ENCODE measurements around the gene PRDM15.
A peak's percentile ranks its signal among the peaks of the same experiment; 100 is the strongest.

PRDM15 gene

GRCh38 chr21:41769933-41770332, 109.2 kb downstream of the PRDM15 start:
- no peaks in the 10 kb centered on the region for H3K9me3 ChIP-seq (ENCODE audit: control insufficient read depth, insufficient read depth, low read length)
- no peak overlapping the region for H3K9ac ChIP-seq (ENCODE audit: low read depth, low read length)
- no peaks in the 10 kb centered on the region for H3K36me3 ChIP-seq (ENCODE audit: insufficient read depth, low read length)
- H3K4me1 ChIP-seq (ENCODE audit: insufficient read depth, low read length) = peaks cover 14% of the 10 kb centered on the region; the same call in 1 of the 2 replicates

- Histone ChIP-seq H3K4me1 (ENCODE audit: insufficient read depth, low read length) (peaks cover 14% of the 10 kb centered on the region; the same call in 1 of the 2 replicates), H3K36me3 (ENCODE audit: insufficient read depth, low read length) (no peaks in the 10 kb centered on the region), H3K9me3 (ENCODE audit: control insufficient read depth, insufficient read depth, low read length) (no peaks in the 10 kb centered on the region), H3K9ac (ENCODE audit: low read depth, low read length) (no peak overlapping the region)
These were observed 109.6 kb downstream of the PRDM15 start for GRCh38 chr21:41769521-41769920.

DNA sequence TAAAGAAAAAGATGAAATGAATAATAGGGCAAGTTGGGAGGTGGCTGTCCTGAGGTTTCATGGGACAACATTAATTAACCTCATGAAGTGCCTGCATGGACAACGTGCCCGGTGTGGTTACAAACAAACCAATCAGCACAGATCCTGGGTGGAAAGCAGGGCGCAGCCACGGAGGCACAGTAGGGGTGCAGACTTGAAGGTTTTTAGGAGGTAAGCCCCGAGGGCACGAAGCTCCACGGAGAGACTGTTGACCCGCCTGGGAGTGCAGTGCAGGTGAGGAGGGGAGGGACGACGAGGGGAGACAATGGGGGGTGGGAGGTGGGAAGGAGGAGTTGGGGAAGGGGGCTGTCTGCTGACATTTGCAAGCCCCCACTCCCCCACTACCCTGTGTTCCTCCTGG, 110.0 kb downstream of the PRDM15 start:
- Histone ChIP-seq H3K9ac (ENCODE audit: low read depth, low read length) (peak overlapping the region; percentile 17; the same call in 1 of the 2 replicates), H3K4me1 (ENCODE audit: insufficient read depth, low read length) (peaks cover 14% of the 10 kb centered on the region; the same call in 1 of the 2 replicates), H3K36me3 (ENCODE audit: insufficient read depth, low read length) (no peaks in the 10 kb centered on the region), H3K9me3 (ENCODE audit: control insufficient read depth, insufficient read depth, low read length) (no peaks in the 10 kb centered on the region)

DNA sequence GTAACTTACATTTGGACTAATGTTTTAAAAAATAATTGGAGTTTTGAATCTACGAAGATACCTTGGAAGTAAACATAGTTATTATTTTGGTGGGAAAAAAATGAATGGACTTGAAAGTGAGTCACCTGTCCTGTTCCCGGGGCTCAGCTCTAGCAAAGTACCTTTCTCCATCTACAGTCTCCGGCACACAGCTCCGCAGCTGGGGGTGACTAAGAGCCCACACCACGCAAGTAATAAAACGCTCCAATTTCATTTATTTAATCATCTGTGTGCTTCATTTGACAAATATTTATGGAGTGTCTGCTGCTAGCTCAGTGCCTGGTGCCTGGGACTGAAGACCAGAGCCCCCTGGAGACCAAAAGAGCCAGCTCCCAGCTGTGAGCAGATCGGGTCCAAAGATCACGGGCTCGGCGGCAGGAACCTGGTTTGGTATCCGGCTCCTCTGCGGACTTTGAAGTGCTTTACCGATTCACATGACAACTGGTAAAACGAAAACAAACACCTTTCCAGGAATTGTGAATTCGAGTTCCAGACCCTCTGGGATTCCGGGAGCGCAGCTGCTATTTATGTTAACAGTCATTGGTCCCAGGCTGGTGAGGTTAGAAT, 110.6 kb downstream of the PRDM15 start:
- H3K36me3 ChIP-seq (ENCODE audit: insufficient read depth, low read length) = no peaks in the 10 kb centered on the region
- no peaks in the 10 kb centered on the region for H3K9me3 ChIP-seq (ENCODE audit: control insufficient read depth, insufficient read depth, low read length)
- peaks cover 14% of the 10 kb centered on the region; the same call in 1 of the 2 replicates for H3K4me1 ChIP-seq (ENCODE audit: insufficient read depth, low read length)
- peak overlapping the region; percentile 61; the same call in 1 of the 2 replicates for H3K9ac ChIP-seq (ENCODE audit: low read depth, low read length)

DNA sequence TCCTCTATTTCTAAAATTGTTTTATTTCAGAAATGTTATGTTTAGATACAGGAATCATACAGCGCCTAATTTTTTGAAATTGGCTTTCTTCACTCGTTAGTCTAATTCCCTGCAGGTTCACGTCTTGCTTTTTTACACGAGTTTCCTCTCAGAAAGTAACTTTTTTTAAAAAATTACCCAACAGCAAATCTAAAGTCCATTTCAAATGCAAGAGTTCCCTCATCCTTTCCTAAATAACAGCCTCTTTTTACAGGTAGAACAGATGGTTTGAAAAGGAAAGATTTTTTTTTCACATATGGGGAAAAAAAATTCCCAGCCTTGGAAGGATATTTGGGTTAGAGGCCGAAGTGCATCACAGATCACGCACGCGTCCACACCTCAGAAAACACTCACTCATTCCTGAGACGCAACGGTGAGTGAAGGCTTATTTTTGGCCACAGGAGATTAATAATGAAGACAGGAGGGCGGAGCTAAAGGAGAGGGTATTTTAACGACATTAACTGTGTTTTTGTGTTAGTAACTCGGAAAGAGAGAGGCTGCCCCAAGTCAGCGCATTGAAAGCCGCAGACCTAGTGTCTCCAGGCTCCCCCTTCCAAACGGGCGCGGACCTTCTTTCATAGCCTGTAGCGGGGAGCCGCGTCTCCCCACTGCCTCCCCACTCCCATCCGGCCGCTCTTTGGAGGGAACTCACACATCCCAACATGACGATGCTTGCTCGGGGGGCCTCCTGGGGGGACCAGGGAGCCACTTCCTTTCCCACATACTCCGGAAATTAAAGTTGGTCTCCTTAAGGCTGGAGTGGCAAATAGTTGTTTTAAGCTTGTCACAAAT, 111.3 kb downstream of the PRDM15 start:
- H3K36me3 ChIP-seq (ENCODE audit: insufficient read depth, low read length) = no peaks in the 10 kb centered on the region
- peak overlapping the region; percentile 61; the same call in 1 of the 2 replicates for H3K9ac ChIP-seq (ENCODE audit: low read depth, low read length)
- H3K9me3 ChIP-seq (ENCODE audit: control insufficient read depth, insufficient read depth, low read length) = no peaks in the 10 kb centered on the region
- H3K4me1 ChIP-seq (ENCODE audit: insufficient read depth, low read length) = peaks cover 20% of the 10 kb centered on the region; the same call in 1 of the 2 replicates

DNA sequence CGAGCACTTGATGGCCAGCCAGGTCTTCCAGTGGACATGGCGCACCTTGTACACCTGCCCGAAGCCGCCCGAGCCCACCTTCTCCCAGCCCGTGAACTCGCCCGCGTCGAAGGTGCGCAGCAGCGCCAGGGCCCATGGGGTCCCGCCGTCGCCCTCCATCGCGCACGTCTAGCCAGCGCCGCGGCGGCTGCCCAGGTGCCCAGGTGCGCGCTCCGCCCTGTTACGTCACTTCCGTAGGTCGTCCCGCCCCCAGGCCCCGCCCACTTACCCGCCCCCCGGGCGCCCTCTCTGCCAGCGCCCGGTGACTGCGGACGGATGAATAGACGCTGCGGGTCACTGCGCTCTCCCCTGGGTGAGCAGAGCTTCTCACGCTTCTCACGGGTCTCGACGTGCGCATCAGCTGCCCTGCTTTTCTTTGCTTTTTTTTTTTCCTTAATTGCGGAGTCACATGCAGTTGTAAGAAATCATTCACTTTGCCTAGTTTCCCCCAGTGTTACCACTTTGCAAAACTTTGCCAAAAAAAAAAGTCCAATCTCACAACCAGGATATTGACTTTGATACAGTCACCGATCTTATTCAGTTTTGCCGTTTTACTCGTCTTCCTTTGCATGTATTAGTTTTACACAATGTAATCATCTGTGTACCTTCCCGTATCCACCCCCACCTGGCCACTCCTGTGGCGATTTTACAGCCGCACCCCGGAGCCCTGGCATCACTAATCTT, 112.1 kb downstream of the PRDM15 start, which contains the start of gene RIPK4:
Gene RIPK4, minus strand, starts transcription at position 170 of the 723 bp plus-strand sequence. Its CDS starts 11 bp downstream, at position 159.
- no peaks in the 10 kb centered on the region for H3K36me3 ChIP-seq (ENCODE audit: insufficient read depth, low read length)
- H3K9ac ChIP-seq (ENCODE audit: low read depth, low read length) = peak within 1 kb of the TSS; percentile 61; the same call in 1 of the 2 replicates
- H3K9me3 ChIP-seq (ENCODE audit: control insufficient read depth, insufficient read depth, low read length) = no peaks in the 10 kb centered on the region
- H3K4me1 ChIP-seq (ENCODE audit: insufficient read depth, low read length) = peaks cover 15% of the 10 kb centered on the region; the same call in 1 of the 2 replicates

DNA sequence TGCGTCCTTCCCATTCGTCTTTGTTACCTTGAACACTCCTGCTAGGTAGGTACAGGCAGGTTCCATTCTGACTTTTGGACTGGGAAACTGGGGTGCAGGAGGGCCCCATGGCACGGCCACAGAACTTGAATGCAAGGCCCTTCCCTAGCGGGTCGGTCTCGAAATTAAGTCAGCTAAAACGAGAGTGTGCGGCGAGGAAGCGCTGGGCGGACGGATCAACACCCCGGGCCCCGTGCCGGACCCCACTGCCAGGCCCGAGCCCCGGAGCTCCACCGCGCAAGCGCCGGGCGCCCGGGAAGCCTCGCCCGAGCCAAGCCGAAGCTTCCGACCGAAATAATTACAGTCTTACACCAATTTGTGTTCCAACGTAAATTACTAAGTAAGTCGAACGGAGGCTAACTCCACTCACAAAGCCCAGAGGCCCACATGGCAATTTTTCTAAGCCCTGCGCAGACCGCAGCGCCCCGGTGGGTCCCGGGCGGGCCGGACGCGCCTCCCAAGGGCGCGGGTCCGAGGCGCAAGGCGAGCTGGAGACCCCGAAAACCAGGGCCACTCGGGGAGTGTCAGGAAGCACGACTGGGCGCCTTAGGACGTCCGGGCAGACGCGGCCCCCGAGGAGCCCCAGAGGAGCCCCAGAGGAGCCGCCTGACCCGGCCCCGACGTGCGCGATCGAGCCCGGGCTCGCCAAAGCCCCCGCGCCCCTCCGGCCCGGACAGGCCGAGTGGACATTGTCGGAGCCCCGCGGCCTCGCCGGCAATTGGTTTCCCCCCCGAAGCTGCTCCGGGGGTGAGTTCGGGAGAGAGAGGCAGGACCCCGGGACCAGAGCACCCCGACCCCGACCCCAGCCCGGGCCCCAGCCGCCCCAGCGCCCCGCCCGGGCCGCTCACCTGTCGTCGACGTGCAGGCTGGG, 112.9 kb downstream of the PRDM15 start:
- Histone ChIP-seq H3K9me3 (ENCODE audit: control insufficient read depth, insufficient read depth, low read length) (no peaks in the 10 kb centered on the region), H3K9ac (ENCODE audit: low read depth, low read length) (peak overlapping the region; percentile 61; the same call in 1 of the 2 replicates), H3K36me3 (ENCODE audit: insufficient read depth, low read length) (no peaks in the 10 kb centered on the region), H3K4me1 (ENCODE audit: insufficient read depth, low read length) (peaks cover 9% of the 10 kb centered on the region; the same call in 1 of the 2 replicates)

GRCh38 chr21:41765420-41765821, 113.7 kb downstream of the PRDM15 start:
- peak overlapping the region; percentile 61; the same call in 1 of the 2 replicates for H3K9ac ChIP-seq (ENCODE audit: low read depth, low read length)
- peaks cover 14% of the 10 kb centered on the region; the same call in 1 of the 2 replicates for H3K4me1 ChIP-seq (ENCODE audit: insufficient read depth, low read length)
- H3K36me3 ChIP-seq (ENCODE audit: insufficient read depth, low read length) = no peaks in the 10 kb centered on the region
- no peaks in the 10 kb centered on the region for H3K9me3 ChIP-seq (ENCODE audit: control insufficient read depth, insufficient read depth, low read length)

GRCh38 chr21:41764558-41765419, 114.4 kb downstream of the PRDM15 start:
- H3K4me1 ChIP-seq (ENCODE audit: insufficient read depth, low read length) = peaks cover 15% of the 10 kb centered on the region; the same call in 1 of the 2 replicates
- no peaks in the 10 kb centered on the region for H3K9me3 ChIP-seq (ENCODE audit: control insufficient read depth, insufficient read depth, low read length)
- no peaks in the 10 kb centered on the region for H3K36me3 ChIP-seq (ENCODE audit: insufficient read depth, low read length)
- no peak overlapping the region for H3K9ac ChIP-seq (ENCODE audit: low read depth, low read length)

- H3K9ac ChIP-seq (ENCODE audit: low read depth, low read length) = no peak overlapping the region
- H3K9me3 ChIP-seq (ENCODE audit: control insufficient read depth, insufficient read depth, low read length) = no peaks in the 10 kb centered on the region
- H3K36me3 ChIP-seq (ENCODE audit: insufficient read depth, low read length) = no peaks in the 10 kb centered on the region
- H3K4me1 ChIP-seq (ENCODE audit: insufficient read depth, low read length) = peaks cover 20% of the 10 kb centered on the region; the same call in 1 of the 2 replicates
These were observed 115.1 kb downstream of the PRDM15 start for GRCh38 chr21:41763996-41764395.

DNA sequence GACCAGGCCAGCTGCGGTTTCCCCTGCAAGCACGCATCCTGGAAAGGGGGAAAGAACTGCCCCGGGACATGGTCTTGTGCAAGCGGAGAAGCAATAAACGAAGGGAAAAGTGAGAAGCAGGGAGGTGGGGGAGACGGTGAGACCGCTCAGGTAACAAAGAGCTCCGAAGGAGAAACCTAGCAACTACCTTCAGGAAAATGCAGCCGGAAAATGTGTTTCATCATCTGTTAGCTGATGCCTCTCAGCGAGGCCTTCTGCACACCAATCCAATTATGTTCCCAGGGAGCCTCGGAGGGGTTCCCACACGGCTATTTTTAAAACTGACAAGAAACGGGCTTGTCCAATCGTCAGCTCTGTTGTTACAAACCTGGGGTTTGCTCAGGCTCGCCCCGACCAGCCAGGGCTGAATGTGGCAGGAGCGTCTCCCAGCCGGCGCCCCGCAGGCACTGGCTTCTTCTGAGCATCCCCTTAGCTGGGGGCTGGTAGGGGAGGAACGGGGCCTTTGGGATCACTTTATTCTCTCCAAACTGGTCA, 115.7 kb downstream of the PRDM15 start:
- Histone ChIP-seq H3K36me3 (ENCODE audit: insufficient read depth, low read length) (no peaks in the 10 kb centered on the region), H3K4me1 (ENCODE audit: insufficient read depth, low read length) (peaks cover 20% of the 10 kb centered on the region; the same call in 1 of the 2 replicates), H3K9ac (ENCODE audit: low read depth, low read length) (peak overlapping the region; percentile 32; the same call in 1 of the 2 replicates), H3K9me3 (ENCODE audit: control insufficient read depth, insufficient read depth, low read length) (no peaks in the 10 kb centered on the region)

- peaks cover 20% of the 10 kb centered on the region; the same call in 1 of the 2 replicates for H3K4me1 ChIP-seq (ENCODE audit: insufficient read depth, low read length)
These were observed 116.4 kb downstream of the PRDM15 start for GRCh38 chr21:41762753-41763152.

More at GRCh38 chr21:41762753-41763152, 116.4 kb downstream of the PRDM15 start:
- H3K36me3 ChIP-seq (ENCODE audit: insufficient read depth, low read length) = no peaks in the 10 kb centered on the region
- H3K9me3 ChIP-seq (ENCODE audit: control insufficient read depth, insufficient read depth, low read length) = no peaks in the 10 kb centered on the region
- H3K9ac ChIP-seq (ENCODE audit: low read depth, low read length) = peak overlapping the region; percentile 32; the same call in 1 of the 2 replicates

Data from ES-I3 (cell line).